ENCODE results near the gene ARHGAP26.

ARHGAP26 gene

GRCh38 chr5:142832263-142832662 is 62.1 kb downstream of the ARHGAP26 start:
- H3K4me3 ChIP-seq (ENCODE audit: low read depth, low read length): no peak overlapping the region
- no peak for DNase-seq (ENCODE audit: low read depth)
- no peak for TF ChIP-seq CTCF (IDR thresholded peaks at IDR 0.05; ENCODE audit: insufficient read depth, low read depth, low read length, missing control alignments)

- no peak overlapping the region for H3K4me3 ChIP-seq (ENCODE audit: low read depth, low read length)
- no peak for TF ChIP-seq CTCF (IDR thresholded peaks at IDR 0.05; ENCODE audit: insufficient read depth, low read depth, low read length, missing control alignments)
- no peak for DNase-seq (ENCODE audit: low read depth)
Observed at GRCh38 chr5:142833517-142834449, 63.6 kb downstream of the ARHGAP26 start.

GRCh38 chr5:142834504-142834903 is 64.3 kb downstream of the ARHGAP26 start:
- no peak overlapping the region for H3K4me3 ChIP-seq (ENCODE audit: low read depth, low read length)
- no peak for DNase-seq (ENCODE audit: low read depth)
- TF ChIP-seq CTCF (IDR thresholded peaks at IDR 0.05; ENCODE audit: insufficient read depth, low read depth, low read length, missing control alignments): no peak

- DNase-seq (ENCODE audit: low read depth): no peak
- TF ChIP-seq CTCF (IDR thresholded peaks at IDR 0.05; ENCODE audit: insufficient read depth, low read depth, low read length, missing control alignments): no peak
- no peak overlapping the region for H3K4me3 ChIP-seq (ENCODE audit: low read depth, low read length)
Observed at GRCh38 chr5:142835540-142835939, 65.4 kb downstream of the ARHGAP26 start.

- DNase-seq (ENCODE audit: low read depth): no peak
- TF ChIP-seq CTCF (IDR thresholded peaks at IDR 0.05; ENCODE audit: insufficient read depth, low read depth, low read length, missing control alignments): no peak
- no peak overlapping the region for H3K4me3 ChIP-seq (ENCODE audit: low read depth, low read length)
Observed at GRCh38 chr5:142836048-142836447, 65.9 kb downstream of the ARHGAP26 start.

- TF ChIP-seq CTCF (IDR thresholded peaks at IDR 0.05; ENCODE audit: insufficient read depth, low read depth, low read length, missing control alignments): no peak
- DNase-seq (ENCODE audit: low read depth): no peak
- no peak overlapping the region for H3K4me3 ChIP-seq (ENCODE audit: low read depth, low read length)
Observed at GRCh38 chr5:142837081-142837725, 67.0 kb downstream of the ARHGAP26 start.
